Measurements from ENCODE around the gene RBM12.
"Not testable (repeated sequence)": the region's sequence is repeated elsewhere in the genome, so short reads cannot be mapped to it uniquely, and the experiment has no call there.

Gene RBM12

DNA sequence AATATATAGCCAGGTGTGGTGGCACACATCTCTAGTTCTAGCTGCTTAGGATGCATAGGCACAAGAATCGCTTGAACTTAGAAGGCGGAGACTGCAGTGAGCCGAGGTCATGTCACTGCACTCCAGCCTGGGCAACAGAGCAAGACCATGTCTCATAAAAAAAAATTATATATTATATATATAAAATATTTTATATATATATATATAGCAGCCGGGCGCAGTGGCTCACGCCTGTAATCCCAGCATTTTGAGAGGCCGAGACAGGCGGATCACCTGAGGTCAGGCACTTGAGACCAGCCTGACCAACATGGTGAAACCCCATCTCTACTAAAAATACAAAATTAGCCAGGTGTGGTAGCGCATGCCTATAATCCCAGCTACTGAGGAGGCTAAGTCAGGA, 20.7 kb upstream of the RBM12 start:
- H3K36me3 Mint-ChIP-seq (ENCODE audit: low read depth), result peaks cover 67% of the 10 kb centered on the region
- H3K27me3 Mint-ChIP-seq; H3K27ac Mint-ChIP-seq; H3K9me3 Mint-ChIP-seq; H3K4me1 Mint-ChIP-seq (ENCODE audit: low read depth); H3K4me3 Mint-ChIP-seq; intact Hi-C loops (cut with micrococcal nuclease): not testable (repeated sequence)

DNA sequence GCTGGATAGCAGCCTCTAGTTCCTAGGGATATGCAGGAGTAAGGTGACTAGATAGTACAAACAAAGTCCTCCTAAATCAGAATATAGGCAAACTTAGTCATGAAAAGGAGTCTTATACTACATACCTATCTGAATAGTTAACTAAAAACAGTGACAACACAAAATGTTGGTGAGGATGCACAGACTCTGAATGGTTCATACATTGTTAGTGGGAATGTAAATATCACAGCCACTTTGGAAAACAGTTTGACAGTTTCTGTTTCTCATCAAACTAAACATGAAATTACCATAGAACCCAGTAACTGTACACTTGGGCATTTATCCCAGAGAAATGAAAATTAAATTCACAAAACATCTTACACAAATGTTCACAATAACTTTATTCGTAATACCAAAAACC, 17.3 kb upstream of the RBM12 start:
- peaks cover 14% of the 10 kb centered on the region for H3K4me1 Mint-ChIP-seq (ENCODE audit: low read depth)
- H3K4me3 Mint-ChIP-seq, result no peak overlapping the region
- peaks cover 62% of the 10 kb centered on the region for H3K36me3 Mint-ChIP-seq (ENCODE audit: low read depth)
- intact Hi-C loops (cut with micrococcal nuclease), result no loop called here
- H3K27ac Mint-ChIP-seq, result no peak overlapping the region
- no peaks in the 10 kb centered on the region for H3K27me3 Mint-ChIP-seq
- peaks cover 1% of the 10 kb centered on the region for H3K9me3 Mint-ChIP-seq

- intact Hi-C loops (cut with micrococcal nuclease), result no loop called here
- Mint-ChIP-seq H3K27me3 (no peaks in the 10 kb centered on the region), H3K36me3 (ENCODE audit: low read depth) (peaks cover 62% of the 10 kb centered on the region), H3K27ac (peak overlapping the region; percentile 74), H3K9me3 (no peaks in the 10 kb centered on the region), H3K4me3 (peak overlapping the region; percentile 9), H3K4me1 (ENCODE audit: low read depth) (peaks cover 14% of the 10 kb centered on the region)
Measured at GRCh38 chr20:35680452-35681183, 15.9 kb upstream of the RBM12 start.

GRCh38 chr20:35674921-35675320, 10.2 kb upstream of the RBM12 start:
- H3K4me1 Mint-ChIP-seq (ENCODE audit: low read depth), result peaks cover 2% of the 10 kb centered on the region
- no peak overlapping the region for H3K27ac Mint-ChIP-seq
- H3K36me3 Mint-ChIP-seq (ENCODE audit: low read depth), result peaks cover 87% of the 10 kb centered on the region
- no peak overlapping the region for H3K4me3 Mint-ChIP-seq
- intact Hi-C loops (cut with micrococcal nuclease), result no loop called here
- H3K27me3 Mint-ChIP-seq, result no peaks in the 10 kb centered on the region
- H3K9me3 Mint-ChIP-seq, result no peaks in the 10 kb centered on the region

DNA sequence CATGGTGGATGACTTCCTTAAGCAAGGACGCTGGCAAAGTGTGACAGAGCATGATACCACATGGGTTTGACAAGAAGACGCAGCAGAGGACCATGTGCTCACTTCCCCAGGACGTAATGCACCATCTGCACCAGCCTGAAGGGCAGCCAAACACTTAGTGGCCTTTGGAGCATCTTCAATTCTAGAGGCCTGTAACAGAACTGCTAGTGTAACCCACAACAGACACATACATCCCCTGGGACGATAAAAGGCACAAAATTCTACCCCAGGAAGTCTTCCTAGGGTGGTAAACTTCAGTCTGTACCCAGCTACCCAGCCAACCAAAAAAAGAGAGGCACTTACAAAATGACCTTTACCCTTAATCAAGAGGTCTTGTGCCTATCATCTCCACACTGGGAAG, 9.2 kb upstream of the RBM12 start:
- Mint-ChIP-seq H3K27ac (no peak overlapping the region), H3K36me3 (ENCODE audit: low read depth) (peaks cover 91% of the 10 kb centered on the region), H3K9me3 (no peaks in the 10 kb centered on the region), H3K27me3 (no peaks in the 10 kb centered on the region), H3K4me3 (no peak overlapping the region), H3K4me1 (ENCODE audit: low read depth) (no peaks in the 10 kb centered on the region)
- intact Hi-C loops (cut with micrococcal nuclease), result no loop called here

GRCh38 chr20:35669681-35670080, 5.0 kb upstream of the RBM12 start:
- intact Hi-C loops (cut with micrococcal nuclease), result no loop called here
- Mint-ChIP-seq H3K9me3 (no peaks in the 10 kb centered on the region), H3K27ac (no peak overlapping the region), H3K4me1 (ENCODE audit: low read depth) (peaks cover 5% of the 10 kb centered on the region), H3K36me3 (ENCODE audit: low read depth) (peaks cover 64% of the 10 kb centered on the region), H3K4me3 (no peak overlapping the region), H3K27me3 (no peaks in the 10 kb centered on the region)

- intact Hi-C loops (cut with micrococcal nuclease), result no loop called here
- no peak overlapping the region for H3K4me3 Mint-ChIP-seq
- H3K9me3 Mint-ChIP-seq, result no peaks in the 10 kb centered on the region
- no peaks in the 10 kb centered on the region for H3K27me3 Mint-ChIP-seq
- peaks cover 9% of the 10 kb centered on the region for H3K4me1 Mint-ChIP-seq (ENCODE audit: low read depth)
- H3K27ac Mint-ChIP-seq, result no peak overlapping the region
- peaks cover 68% of the 10 kb centered on the region for H3K36me3 Mint-ChIP-seq (ENCODE audit: low read depth)
Measured at GRCh38 chr20:35669221-35669620, 4.5 kb upstream of the RBM12 start.

GRCh38 chr20:35665949-35666288, 1.2 kb upstream of the RBM12 start:
- intact Hi-C loops (cut with micrococcal nuclease), result no loop called here
- Mint-ChIP-seq H3K9me3 (no peaks in the 10 kb centered on the region), H3K27ac (no peak overlapping the region), H3K4me1 (ENCODE audit: low read depth) (peaks cover 37% of the 10 kb centered on the region), H3K27me3 (no peaks in the 10 kb centered on the region), H3K36me3 (ENCODE audit: low read depth) (peaks cover 44% of the 10 kb centered on the region), H3K4me3 (no peak overlapping the region)

DNA sequence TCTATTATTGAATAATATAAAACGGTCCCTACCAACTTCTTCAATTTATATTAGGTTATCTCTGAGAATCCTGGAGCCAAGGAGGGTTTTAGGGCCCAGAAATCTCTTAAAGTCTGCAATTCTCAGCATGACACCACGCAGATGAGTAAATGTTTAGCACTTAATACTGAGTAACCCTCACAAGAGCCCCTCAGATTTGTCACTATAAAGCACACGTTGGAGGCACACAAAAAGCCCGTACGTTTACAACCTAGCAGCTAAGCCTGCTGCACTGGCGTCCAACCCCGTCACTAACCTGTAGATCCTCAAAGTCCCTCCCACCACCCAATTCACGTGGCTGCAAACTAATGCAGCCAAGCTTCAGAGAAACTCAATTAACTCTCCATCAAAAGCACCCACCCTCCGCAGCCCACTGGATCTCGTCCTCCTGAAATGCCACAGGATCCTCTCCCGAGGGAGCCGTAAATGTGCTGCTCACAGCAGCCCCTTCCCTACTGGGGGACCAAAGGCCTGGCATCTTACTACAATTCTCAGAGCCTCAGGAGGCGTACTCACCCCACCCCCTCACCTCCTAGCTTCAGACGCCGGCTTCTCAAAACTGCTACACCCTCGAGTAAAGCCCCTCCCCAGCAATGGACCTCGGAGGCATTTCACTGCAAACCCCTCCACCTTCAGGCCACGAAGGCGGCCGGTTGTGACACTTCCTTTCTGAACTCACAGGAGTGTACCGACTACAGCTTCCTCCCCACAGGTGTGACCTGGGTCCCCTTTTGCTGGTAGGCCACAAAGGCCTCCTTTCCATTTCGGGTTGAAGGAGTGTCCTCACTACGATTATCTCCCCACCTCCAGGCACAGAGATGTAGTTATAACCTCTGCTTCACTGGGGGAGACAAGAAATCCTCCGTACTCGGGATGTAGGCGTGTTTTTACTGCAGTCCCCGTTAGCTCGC, 909 bp downstream of the RBM12 start:
- peak overlapping the region; percentile 99 for H3K27ac Mint-ChIP-seq
- H3K9me3 Mint-ChIP-seq, result no peaks in the 10 kb centered on the region
- intact Hi-C loops (cut with micrococcal nuclease), result loop anchor here (1.0 kb wide), 1 partner anchor 47 kb away; no protein-coding TSS in a partner anchor
- peaks cover 22% of the 10 kb centered on the region for H3K36me3 Mint-ChIP-seq (ENCODE audit: low read depth)
- peaks cover 42% of the 10 kb centered on the region for H3K4me1 Mint-ChIP-seq (ENCODE audit: low read depth)
- no peaks in the 10 kb centered on the region for H3K27me3 Mint-ChIP-seq
- peak overlapping the region; percentile 95 for H3K4me3 Mint-ChIP-seq

GRCh38 chr20:35662551-35662950, 2.1 kb downstream of the RBM12 start:
- no peaks in the 10 kb centered on the region for H3K9me3 Mint-ChIP-seq
- H3K4me1 Mint-ChIP-seq (ENCODE audit: low read depth), result peaks cover 47% of the 10 kb centered on the region
- peak overlapping the region; percentile 41 for H3K4me3 Mint-ChIP-seq
- H3K27ac Mint-ChIP-seq, result no peak overlapping the region
- intact Hi-C loops (cut with micrococcal nuclease), result no loop called here
- no peaks in the 10 kb centered on the region for H3K27me3 Mint-ChIP-seq
- H3K36me3 Mint-ChIP-seq (ENCODE audit: low read depth), result peaks cover 15% of the 10 kb centered on the region

GRCh38 chr20:35661908-35662307, 2.8 kb downstream of the RBM12 start:
- H3K4me1 Mint-ChIP-seq (ENCODE audit: low read depth), result peaks cover 53% of the 10 kb centered on the region
- H3K27ac Mint-ChIP-seq, result no peak overlapping the region
- H3K9me3 Mint-ChIP-seq, result no peaks in the 10 kb centered on the region
- H3K27me3 Mint-ChIP-seq, result no peaks in the 10 kb centered on the region
- H3K36me3 Mint-ChIP-seq (ENCODE audit: low read depth), result peaks cover 21% of the 10 kb centered on the region
- peak overlapping the region; percentile 39 for H3K4me3 Mint-ChIP-seq
- intact Hi-C loops (cut with micrococcal nuclease), result no loop called here

DNA sequence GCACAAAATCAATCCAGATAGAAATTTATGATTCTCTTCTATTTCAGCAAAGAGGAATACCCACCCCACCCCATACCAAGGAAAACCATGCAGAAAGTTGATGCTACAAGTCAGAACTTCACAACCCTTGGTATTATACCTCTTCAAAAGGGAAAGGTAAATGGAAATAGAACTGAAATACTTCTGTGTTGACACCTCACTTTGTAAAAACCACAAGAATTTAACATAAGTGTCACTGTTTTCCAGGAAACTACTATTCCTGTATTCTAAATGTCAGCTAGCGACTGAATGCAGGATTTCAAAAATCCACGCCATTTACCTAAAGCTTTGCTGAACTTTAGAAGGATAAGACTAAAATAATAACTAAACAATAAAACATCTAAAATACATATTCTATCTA, 3.6 kb downstream of the RBM12 start:
- no peak overlapping the region for H3K27ac Mint-ChIP-seq
- no peaks in the 10 kb centered on the region for H3K9me3 Mint-ChIP-seq
- H3K4me1 Mint-ChIP-seq (ENCODE audit: low read depth), result peaks cover 54% of the 10 kb centered on the region

GRCh38 chr20:35660122-35660937, 4.4 kb downstream of the RBM12 start:
- Mint-ChIP-seq H3K27me3 (no peaks in the 10 kb centered on the region), H3K4me1 (ENCODE audit: low read depth) (peaks cover 54% of the 10 kb centered on the region), H3K9me3 (no peaks in the 10 kb centered on the region), H3K36me3 (ENCODE audit: low read depth) (peaks cover 28% of the 10 kb centered on the region), H3K27ac (no peak overlapping the region), H3K4me3 (no peak overlapping the region)
- intact Hi-C loops (cut with micrococcal nuclease), result no loop called here

More for the DNA sequence above, 3.6 kb downstream of the RBM12 start:
- intact Hi-C loops (cut with micrococcal nuclease), result no loop called here
- no peak overlapping the region for H3K4me3 Mint-ChIP-seq
- H3K27me3 Mint-ChIP-seq, result no peaks in the 10 kb centered on the region
- H3K36me3 Mint-ChIP-seq (ENCODE audit: low read depth), result peaks cover 28% of the 10 kb centered on the region

- H3K27ac Mint-ChIP-seq, result no peak overlapping the region
- H3K4me1 Mint-ChIP-seq (ENCODE audit: low read depth), result peaks cover 25% of the 10 kb centered on the region
- H3K27me3 Mint-ChIP-seq, result no peaks in the 10 kb centered on the region
- intact Hi-C loops (cut with micrococcal nuclease), result no loop called here
- H3K36me3 Mint-ChIP-seq (ENCODE audit: low read depth), result peaks cover 13% of the 10 kb centered on the region
- H3K4me3 Mint-ChIP-seq, result no peak overlapping the region
- H3K9me3 Mint-ChIP-seq, result no peaks in the 10 kb centered on the region
Measured at GRCh38 chr20:35657271-35657670, 7.4 kb downstream of the RBM12 start.
